Right lobe of liver (tissue), 6 donors: Measurements from ENCODE around the gene PTPN18. TPM values are rescaled to one million over a fixed set of nuclear protein-coding genes. Genes with fewer than 3 reads are reported as not detected.

Source experiments
- ATAC-seq, 4 donors: fragments of 200-7000 bp; cut with Tn5 transposase; one replicate each; pipeline ENCODE4 v1.9.1; 2020; ENCODE audit warnings: mild to moderate bottlenecking in 4 of 4, moderate library complexity in 4 of 4
- DNase-seq, 3 donors: peaks; one replicate each; pipeline ENCODE4 v3.0.0-alpha.2; 2020
- H3K27ac ChIP-seq, 3 donors: fragments of 200-600 bp; one replicate each; pipeline ENCODE4 v1.8.0; 2022
- H3K27me3 ChIP-seq, 2 donors: fragments of 200-600 bp; one replicate each; pipeline ENCODE4 v1.8.0; 2022
- H3K36me3 ChIP-seq, 4 donors: fragments of 200-600 bp; sonication (generic) in 1 of 4; one replicate each; pipeline versions ENCODE4 v1.5.1 to v1.8.0; 2017 to 2022; ENCODE audit warnings: control low read depth in 1 of 4
- H3K4me1 ChIP-seq, 4 donors: fragments of 200-600 bp; sonication (generic) in 1 of 4; one replicate each; pipeline versions ENCODE4 v1.5.1 to v1.8.0; 2017 to 2022; ENCODE audit warnings: control low read depth in 1 of 4
- H3K4me3 ChIP-seq, 3 donors: fragments of 200-600 bp; one replicate each; pipeline ENCODE4 v1.8.0; 2022
- H3K9me3 ChIP-seq, 4 donors: fragments of 200-600 bp; sonication (generic) in 1 of 4; one replicate each; pipeline versions ENCODE4 v1.5.1 to v1.8.0; 2017 to 2022; ENCODE audit warnings: control low read depth in 1 of 4
- POLR2A ChIP-seq: fragments of 450-650 bp; IDR thresholded peaks from one replicate; pipeline ENCODE4 v1.6.1; 2017; ENCODE audit warnings: antibody characterized with exemption, mild to moderate bottlenecking
- WGBS: methylation state at CpG from one replicate; pipeline ENCODE4 v1.1.6; 2018; ENCODE audit warnings: low coverage, low lambda C conversion rate; ENCODE audit not compliant: insufficient coverage; ENCODE audit errors: missing lambda C conversion rate; 5-methylcytosine and 5-hydroxymethylcytosine counted together
- intact Hi-C, 2 donors: fragments of 100-400 bp; cut with DNase I; formaldehyde crosslinking; loops; one replicate each; pipeline versions ENCODE4 v1.11.2 to v1.14.1; 2022
- total RNA-seq, 6 experiments: library from RNA; depleted of rRNA in 2 of 6; stranded (reverse); fragments of >200 nt in 2 of 6; fragmentation: NEBNext Ultra II Directional in 3 of 6; extraction: Animal tissue kit (Norgen Biotek cat#: 25700) in 3 of 6; gene quantifications; one replicate each; pipeline versions ENCODE4 v1.1.0 to v1.2.4, GENCODE V29; 2016 to 2023
- TF ChIP-seq, protein P1 (sequence below), 4 donors: fragments of 200-600 bp in 3 of 4; fragments of 450-650 bp in 1 of 4; IDR thresholded peaks; one replicate each; pipeline versions ENCODE4 v1.5.1 to v1.8.0; 2016 to 2022; ENCODE audit warnings: antibody characterized with exemption in 4 of 4, mild to moderate bottlenecking in 2 of 4
- donor health status: DM: no; HTN: yes; CAD: no.
- donor health status: DM: no; HTN: no; CAD: no.
- donor health status: DM: no; HTN: no; CAD: no.
- donor health status: DM: no; HTN: yes; CAD: no.
- donor health status: DM: no; HTN: yes; CAD: no.

PTPN18 gene
- total RNA-seq, 6 experiments from 2014 or later = 25.6 to 43.5 (median 30.3) TPM

GRCh38 chr2:130314377-130314776 lies 41.5 kb upstream of the PTPN18 start:
- intact Hi-C loops = no loop called here
- TF ChIP-seq, protein P1, sequence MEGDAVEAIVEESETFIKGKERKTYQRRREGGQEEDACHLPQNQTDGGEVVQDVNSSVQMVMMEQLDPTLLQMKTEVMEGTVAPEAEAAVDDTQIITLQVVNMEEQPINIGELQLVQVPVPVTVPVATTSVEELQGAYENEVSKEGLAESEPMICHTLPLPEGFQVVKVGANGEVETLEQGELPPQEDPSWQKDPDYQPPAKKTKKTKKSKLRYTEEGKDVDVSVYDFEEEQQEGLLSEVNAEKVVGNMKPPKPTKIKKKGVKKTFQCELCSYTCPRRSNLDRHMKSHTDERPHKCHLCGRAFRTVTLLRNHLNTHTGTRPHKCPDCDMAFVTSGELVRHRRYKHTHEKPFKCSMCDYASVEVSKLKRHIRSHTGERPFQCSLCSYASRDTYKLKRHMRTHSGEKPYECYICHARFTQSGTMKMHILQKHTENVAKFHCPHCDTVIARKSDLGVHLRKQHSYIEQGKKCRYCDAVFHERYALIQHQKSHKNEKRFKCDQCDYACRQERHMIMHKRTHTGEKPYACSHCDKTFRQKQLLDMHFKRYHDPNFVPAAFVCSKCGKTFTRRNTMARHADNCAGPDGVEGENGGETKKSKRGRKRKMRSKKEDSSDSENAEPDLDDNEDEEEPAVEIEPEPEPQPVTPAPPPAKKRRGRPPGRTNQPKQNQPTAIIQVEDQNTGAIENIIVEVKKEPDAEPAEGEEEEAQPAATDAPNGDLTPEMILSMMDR (IDR thresholded peaks at IDR 0.05) = no peak
- no peak for TF ChIP-seq POLR2A
- Histone ChIP-seq H3K9me3 (no peaks in the 10 kb centered on the region), H3K36me3 (no peaks in the 10 kb centered on the region), H3K4me1 (no peaks in the 10 kb centered on the region), H3K27ac (no peak overlapping the region), H3K27me3 (no peaks in the 10 kb centered on the region), H3K4me3 (no peak overlapping the region)
- ATAC-seq (no peak), DNase-seq (no peak)
- 100% methylated on average over 1 of the region's 3 CpGs for WGBS

GRCh38 chr2:130316596-130316995 lies 39.3 kb upstream of the PTPN18 start:
- intact Hi-C loops = no loop called here
- 0% methylated on average over 1 of the region's 1 CpG for WGBS
- no peak for DNase-seq

DNA sequence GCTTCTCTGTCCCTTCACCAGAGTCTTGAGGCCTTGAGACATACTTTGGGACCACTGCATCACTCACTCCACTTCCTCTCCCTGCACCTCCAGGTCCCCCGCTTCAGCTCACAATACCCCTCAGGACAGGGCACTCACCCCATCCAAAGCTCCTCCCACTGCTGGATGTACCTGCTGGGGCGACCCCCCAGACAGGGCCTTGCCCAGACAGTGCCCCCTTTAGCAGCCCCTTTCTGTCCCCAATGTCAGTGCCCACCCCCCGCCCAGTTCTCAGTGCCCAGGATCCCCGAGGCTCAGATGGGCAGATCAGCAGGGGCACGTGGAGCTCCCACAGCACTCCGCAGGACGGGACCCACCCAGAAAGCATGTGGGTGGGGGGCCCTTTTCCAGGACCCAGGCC lies 37.0 kb upstream of the PTPN18 start:
- no peaks in the 10 kb centered on the region for H3K36me3 ChIP-seq
- no peaks in the 10 kb centered on the region for H3K4me1 ChIP-seq
- WGBS = 83% methylated on average over 1 of the region's 7 CpGs
- H3K27ac ChIP-seq = no peak overlapping the region
- intact Hi-C loops = no loop called here
- ATAC-seq (no peak), DNase-seq (no peak)
- no peak overlapping the region for H3K4me3 ChIP-seq
- TF ChIP-seq, protein P1 (IDR thresholded peaks at IDR 0.05) = no peak
- TF ChIP-seq POLR2A = no peak
- H3K9me3 ChIP-seq = no peaks in the 10 kb centered on the region
- no peaks in the 10 kb centered on the region for H3K27me3 ChIP-seq

More at GRCh38 chr2:130316596-130316995, 39.3 kb upstream of the PTPN18 start:
- TF ChIP-seq, protein P1 (IDR thresholded peaks at IDR 0.05) = no peak
- no peak for TF ChIP-seq POLR2A
- Histone ChIP-seq H3K4me3 (no peak overlapping the region), H3K36me3 (no peaks in the 10 kb centered on the region), H3K9me3 (no peaks in the 10 kb centered on the region), H3K27me3 (no peaks in the 10 kb centered on the region), H3K27ac (no peak overlapping the region), H3K4me1 (no peaks in the 10 kb centered on the region)
- ATAC-seq = no peak

DNA sequence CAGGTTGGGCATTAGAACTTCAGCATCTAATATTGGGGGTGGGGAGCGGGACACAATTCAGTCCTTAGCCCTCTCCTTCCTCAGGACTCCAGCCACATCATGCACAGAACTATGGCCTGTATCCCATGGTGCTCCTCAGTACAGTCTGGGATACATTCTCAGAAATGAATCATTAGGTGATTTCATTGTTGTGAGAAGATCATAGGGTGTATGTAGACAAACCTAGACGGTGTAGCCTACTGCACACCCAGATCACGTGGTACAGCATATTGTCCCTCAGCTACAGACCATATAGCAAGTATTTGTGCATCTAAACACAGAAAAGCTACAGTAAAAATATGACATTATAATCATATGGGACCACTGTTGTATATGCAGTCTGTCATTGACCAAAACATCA lies 36.3 kb upstream of the PTPN18 start:
- H3K4me3 ChIP-seq = no peak overlapping the region
- WGBS = 64% methylated on average over 3 of the region's 3 CpGs
- no peaks in the 10 kb centered on the region for H3K27me3 ChIP-seq
- ATAC-seq = no peak
- no peaks in the 10 kb centered on the region for H3K4me1 ChIP-seq
- no peaks in the 10 kb centered on the region for H3K36me3 ChIP-seq
- TF ChIP-seq, protein P1 (IDR thresholded peaks at IDR 0.05) = no peak
- TF ChIP-seq POLR2A = no peak
- no peaks in the 10 kb centered on the region for H3K9me3 ChIP-seq
- intact Hi-C loops = no loop called here
- DNase-seq = no peak
- H3K27ac ChIP-seq = no peak overlapping the region
